ENCODE results near the gene NEURL4. TPM values are rescaled to one million over a fixed set of nuclear protein-coding genes. Genes with fewer than 3 reads are reported as not detected.

The NEURL4 gene
- total and polyA plus RNA-seq, 2 experiments from 2014 or later: 6.3 to 42.3 TPM

- Histone ChIP-seq H3K4me1 (ENCODE audit: insufficient read depth) (peaks cover 18% of the 10 kb centered on the region), H3K9me2 (ENCODE audit: insufficient read depth) (no peaks in the 10 kb centered on the region), H3K27me3 (ENCODE audit: insufficient read depth) (no peaks in the 10 kb centered on the region), H4K20me1 (replicated peaks; ENCODE audit: insufficient read depth) (no peaks in the 10 kb centered on the region; the same call in 1 of the 2 replicates), H3F3A (replicated peaks; ENCODE audit: low read depth) (peaks cover 3% of the 10 kb centered on the region), H3K27ac (ENCODE audit: low read depth) (no peak overlapping the region), H3K4me3 (no peak overlapping the region), H3K79me2 (replicated peaks; ENCODE audit: insufficient read depth) (no peaks in the 10 kb centered on the region), H2AFZ (no peak overlapping the region), H3K36me3 (ENCODE audit: insufficient read depth) (no peaks in the 10 kb centered on the region), H3K4me2 (no peak overlapping the region)
- Mint-ChIP-seq H3K4me3 (no peak overlapping the region), H3K4me1 (peaks cover 16% of the 10 kb centered on the region), H3K27me3 (ENCODE audit: insufficient read depth, low read depth, poor library complexity) (peaks cover 23% of the 10 kb centered on the region), H3K36me3 (ENCODE audit: low read depth) (peaks cover 4% of the 10 kb centered on the region; the same call in 1 of the 3 replicates), H3K27ac (no peak overlapping the region), H3K9me3 (no peaks in the 10 kb centered on the region)
- DNase-seq (ENCODE audit: low spot score): no peak
- TF ChIP-seq, protein P1, sequence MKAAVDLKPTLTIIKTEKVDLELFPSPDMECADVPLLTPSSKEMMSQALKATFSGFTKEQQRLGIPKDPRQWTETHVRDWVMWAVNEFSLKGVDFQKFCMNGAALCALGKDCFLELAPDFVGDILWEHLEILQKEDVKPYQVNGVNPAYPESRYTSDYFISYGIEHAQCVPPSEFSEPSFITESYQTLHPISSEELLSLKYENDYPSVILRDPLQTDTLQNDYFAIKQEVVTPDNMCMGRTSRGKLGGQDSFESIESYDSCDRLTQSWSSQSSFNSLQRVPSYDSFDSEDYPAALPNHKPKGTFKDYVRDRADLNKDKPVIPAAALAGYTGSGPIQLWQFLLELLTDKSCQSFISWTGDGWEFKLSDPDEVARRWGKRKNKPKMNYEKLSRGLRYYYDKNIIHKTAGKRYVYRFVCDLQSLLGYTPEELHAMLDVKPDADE (IDR thresholded peaks at IDR 0.05): no peak
- TF ChIP-seq, protein P2, sequence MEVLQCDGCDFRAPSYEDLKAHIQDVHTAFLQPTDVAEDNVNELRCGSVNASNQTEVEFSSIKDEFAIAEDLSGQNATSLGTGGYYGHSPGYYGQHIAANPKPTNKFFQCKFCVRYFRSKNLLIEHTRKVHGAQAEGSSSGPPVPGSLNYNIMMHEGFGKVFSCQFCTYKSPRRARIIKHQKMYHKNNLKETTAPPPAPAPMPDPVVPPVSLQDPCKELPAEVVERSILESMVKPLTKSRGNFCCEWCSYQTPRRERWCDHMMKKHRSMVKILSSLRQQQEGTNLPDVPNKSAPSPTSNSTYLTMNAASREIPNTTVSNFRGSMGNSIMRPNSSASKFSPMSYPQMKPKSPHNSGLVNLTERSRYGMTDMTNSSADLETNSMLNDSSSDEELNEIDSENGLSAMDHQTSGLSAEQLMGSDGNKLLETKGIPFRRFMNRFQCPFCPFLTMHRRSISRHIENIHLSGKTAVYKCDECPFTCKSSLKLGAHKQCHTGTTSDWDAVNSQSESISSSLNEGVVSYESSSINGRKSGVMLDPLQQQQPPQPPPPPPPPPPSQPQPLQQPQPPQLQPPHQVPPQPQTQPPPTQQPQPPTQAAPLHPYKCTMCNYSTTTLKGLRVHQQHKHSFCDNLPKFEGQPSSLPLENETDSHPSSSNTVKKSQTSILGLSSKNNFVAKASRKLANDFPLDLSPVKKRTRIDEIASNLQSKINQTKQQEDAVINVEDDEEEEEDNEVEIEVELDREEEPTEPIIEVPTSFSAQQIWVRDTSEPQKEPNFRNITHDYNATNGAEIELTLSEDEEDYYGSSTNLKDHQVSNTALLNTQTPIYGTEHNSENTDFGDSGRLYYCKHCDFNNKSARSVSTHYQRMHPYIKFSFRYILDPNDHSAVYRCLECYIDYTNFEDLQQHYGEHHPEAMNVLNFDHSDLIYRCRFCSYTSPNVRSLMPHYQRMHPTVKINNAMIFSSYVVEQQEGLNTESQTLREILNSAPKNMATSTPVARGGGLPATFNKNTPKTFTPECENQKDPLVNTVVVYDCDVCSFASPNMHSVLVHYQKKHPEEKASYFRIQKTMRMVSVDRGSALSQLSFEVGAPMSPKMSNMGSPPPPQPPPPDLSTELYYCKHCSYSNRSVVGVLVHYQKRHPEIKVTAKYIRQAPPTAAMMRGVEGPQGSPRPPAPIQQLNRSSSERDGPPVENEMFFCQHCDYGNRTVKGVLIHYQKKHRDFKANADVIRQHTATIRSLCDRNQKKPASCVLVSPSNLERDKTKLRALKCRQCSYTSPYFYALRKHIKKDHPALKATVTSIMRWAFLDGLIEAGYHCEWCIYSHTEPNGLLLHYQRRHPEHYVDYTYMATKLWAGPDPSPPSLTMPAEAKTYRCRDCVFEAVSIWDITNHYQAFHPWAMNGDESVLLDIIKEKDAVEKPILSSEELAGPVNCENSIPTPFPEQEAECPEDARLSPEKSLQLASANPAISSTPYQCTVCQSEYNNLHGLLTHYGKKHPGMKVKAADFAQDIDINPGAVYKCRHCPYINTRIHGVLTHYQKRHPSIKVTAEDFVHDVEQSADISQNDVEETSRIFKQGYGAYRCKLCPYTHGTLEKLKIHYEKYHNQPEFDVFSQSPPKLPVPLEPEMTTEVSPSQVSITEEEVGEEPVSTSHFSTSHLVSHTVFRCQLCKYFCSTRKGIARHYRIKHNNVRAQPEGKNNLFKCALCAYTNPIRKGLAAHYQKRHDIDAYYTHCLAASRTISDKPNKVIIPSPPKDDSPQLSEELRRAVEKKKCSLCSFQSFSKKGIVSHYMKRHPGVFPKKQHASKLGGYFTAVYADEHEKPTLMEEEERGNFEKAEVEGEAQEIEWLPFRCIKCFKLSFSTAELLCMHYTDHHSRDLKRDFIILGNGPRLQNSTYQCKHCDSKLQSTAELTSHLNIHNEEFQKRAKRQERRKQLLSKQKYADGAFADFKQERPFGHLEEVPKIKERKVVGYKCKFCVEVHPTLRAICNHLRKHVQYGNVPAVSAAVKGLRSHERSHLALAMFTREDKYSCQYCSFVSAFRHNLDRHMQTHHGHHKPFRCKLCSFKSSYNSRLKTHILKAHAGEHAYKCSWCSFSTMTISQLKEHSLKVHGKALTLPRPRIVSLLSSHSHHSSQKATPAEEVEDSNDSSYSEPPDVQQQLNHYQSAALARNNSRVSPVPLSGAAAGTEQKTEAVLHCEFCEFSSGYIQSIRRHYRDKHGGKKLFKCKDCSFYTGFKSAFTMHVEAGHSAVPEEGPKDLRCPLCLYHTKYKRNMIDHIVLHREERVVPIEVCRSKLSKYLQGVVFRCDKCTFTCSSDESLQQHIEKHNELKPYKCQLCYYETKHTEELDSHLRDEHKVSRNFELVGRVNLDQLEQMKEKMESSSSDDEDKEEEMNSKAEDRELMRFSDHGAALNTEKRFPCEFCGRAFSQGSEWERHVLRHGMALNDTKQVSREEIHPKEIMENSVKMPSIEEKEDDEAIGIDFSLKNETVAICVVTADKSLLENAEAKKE (CRISPR knock-in tag; IDR thresholded peaks at IDR 0.05): no peak
- TF ChIP-seq ZNF331 (CRISPR knock-in tag; IDR thresholded peaks at IDR 0.05; ENCODE audit: low read depth): no peak
- no peak for TF ChIP-seq JUNB (IDR thresholded peaks at IDR 0.05; ENCODE audit: unreplicated experiment)
- no peak for TF ChIP-seq CTCF (conservative IDR thresholded peaks at IDR 0.05; ENCODE audit: low read depth in 2 of 2)
- TF ChIP-seq POLR2AphosphoS5 (IDR thresholded peaks at IDR 0.05; ENCODE audit: low read depth): no peak
- TF ChIP-seq EZH2phosphoT487 (IDR thresholded peaks at IDR 0.05; ENCODE audit: unreplicated experiment): no peak
- TF ChIP-seq NANOG (IDR thresholded peaks at IDR 0.05; ENCODE audit: borderline replicate concordance): no peak
- no peak for TF ChIP-seq ZNF114 (CRISPR knock-in tag; IDR thresholded peaks at IDR 0.05)
- no peak for TF ChIP-seq EZH2 (IDR thresholded peaks at IDR 0.05; ENCODE audit: low read depth, unreplicated experiment)
- no peak for TF ChIP-seq REST (IDR thresholded peaks at IDR 0.05; ENCODE audit: unreplicated experiment)
- TF ChIP-seq STAT1 (IDR thresholded peaks at IDR 0.05; ENCODE audit: unreplicated experiment): no peak
- TF ChIP-seq CREB1 (CRISPR knock-in tag; IDR thresholded peaks at IDR 0.05; ENCODE audit: low read depth): no peak
- no peak for ATAC-seq
These were observed 28.2 kb upstream of the NEURL4 start for GRCh38 chr17:7357381-7357780.

Measured in GM23338 (cell line).